SW480 (cell line): Measurements from ENCODE around the gene EIF2S1.
"Not testable (repeated sequence)": the region's sequence is repeated elsewhere in the genome, so short reads cannot be mapped to it uniquely, and the experiment has no call there.

Experiments used
- DNase-seq: peaks from one replicate; pipeline ENCODE4 v3.0.0-alpha.2; 2016; ENCODE audit warnings: low spot score

The EIF2S1 gene

GRCh38 chr14:67359775-67360469, at the start of gene EIF2S1, which contains the start of gene ATP6V1D:
Gene EIF2S1 (plus strand): TSS chr14:67360328. CDS start chr14:67364768, 4,440 bp downstream.
Gene ATP6V1D (minus strand): TSS chr14:67359804. CDS start chr14:67359698, 106 bp downstream.
- peak; percentile 100 for DNase-seq

GRCh38 chr14:67311868-67312267, 48.3 kb upstream of the EIF2S1 start:
- DNase-seq: peak; percentile 31

GRCh38 chr14:67313153-67313552, 47.0 kb upstream of the EIF2S1 start:
- no peak for DNase-seq

GRCh38 chr14:67317822-67318221, 42.3 kb upstream of the EIF2S1 start:
- DNase-seq: no peak

GRCh38 chr14:67319142-67319541, 41.0 kb upstream of the EIF2S1 start:
- peak; percentile 20 for DNase-seq

- DNase-seq: not testable (repeated sequence)
These were observed 30.5 kb upstream of the EIF2S1 start for GRCh38 chr14:67329666-67330065.

- DNase-seq: no peak
These were observed 28.6 kb upstream of the EIF2S1 start for GRCh38 chr14:67331368-67332125.

- DNase-seq: no peak
These were observed 27.7 kb upstream of the EIF2S1 start for GRCh38 chr14:67332468-67332867.

GRCh38 chr14:67335781-67336180, 24.3 kb upstream of the EIF2S1 start:
- peak; percentile 33 for DNase-seq

- DNase-seq: not testable (repeated sequence)
These were observed 18.9 kb upstream of the EIF2S1 start for GRCh38 chr14:67341231-67341630.

- DNase-seq: no peak
These were observed 16.4 kb upstream of the EIF2S1 start for GRCh38 chr14:67343601-67344230.

- no peak for DNase-seq
These were observed 14.5 kb upstream of the EIF2S1 start for GRCh38 chr14:67345583-67345982.

GRCh38 chr14:67352055-67352454, 8.1 kb upstream of the EIF2S1 start:
- DNase-seq: no peak

- DNase-seq: no peak
These were observed 2.8 kb upstream of the EIF2S1 start for GRCh38 chr14:67357186-67357968.

GRCh38 chr14:67357969-67358354, 2.2 kb upstream of the EIF2S1 start:
- DNase-seq: no peak

- DNase-seq: peak; percentile 55
These were observed 979 bp upstream of the EIF2S1 start for GRCh38 chr14:67358924-67359774.

GRCh38 chr14:67360470-67361206, 510 bp downstream of the EIF2S1 start:
- DNase-seq: no peak

GRCh38 chr14:67365476-67365875, 5.3 kb downstream of the EIF2S1 start:
- no peak for DNase-seq

GRCh38 chr14:67370830-67371229, 10.7 kb downstream of the EIF2S1 start:
- no peak for DNase-seq
